ENCODE data around the gene IKZF4.

DNA sequence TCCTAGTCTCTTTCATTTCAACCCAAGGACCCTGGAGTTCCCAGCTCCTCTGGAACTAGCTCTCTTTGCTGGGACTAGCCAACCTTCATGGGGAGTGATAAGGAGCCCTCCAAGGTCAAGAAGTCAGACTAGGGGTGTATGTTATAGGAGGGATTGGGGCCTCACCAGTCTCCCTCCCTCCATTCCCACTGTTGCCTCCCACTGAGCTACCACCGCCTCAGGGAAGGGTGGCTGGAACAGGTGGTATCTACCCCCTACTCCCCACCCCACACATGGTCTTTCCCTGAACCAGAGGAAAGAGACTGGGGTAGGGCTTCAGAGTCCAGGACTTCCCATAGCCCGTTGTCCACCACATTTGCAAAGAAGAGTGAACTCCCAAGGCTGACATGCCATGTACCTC lies 61.5 kb downstream of the IKZF4 start:
- TF ChIP-seq HDGF (IDR thresholded peaks at IDR 0.05), result no peak
- TF ChIP-seq, protein P1, sequence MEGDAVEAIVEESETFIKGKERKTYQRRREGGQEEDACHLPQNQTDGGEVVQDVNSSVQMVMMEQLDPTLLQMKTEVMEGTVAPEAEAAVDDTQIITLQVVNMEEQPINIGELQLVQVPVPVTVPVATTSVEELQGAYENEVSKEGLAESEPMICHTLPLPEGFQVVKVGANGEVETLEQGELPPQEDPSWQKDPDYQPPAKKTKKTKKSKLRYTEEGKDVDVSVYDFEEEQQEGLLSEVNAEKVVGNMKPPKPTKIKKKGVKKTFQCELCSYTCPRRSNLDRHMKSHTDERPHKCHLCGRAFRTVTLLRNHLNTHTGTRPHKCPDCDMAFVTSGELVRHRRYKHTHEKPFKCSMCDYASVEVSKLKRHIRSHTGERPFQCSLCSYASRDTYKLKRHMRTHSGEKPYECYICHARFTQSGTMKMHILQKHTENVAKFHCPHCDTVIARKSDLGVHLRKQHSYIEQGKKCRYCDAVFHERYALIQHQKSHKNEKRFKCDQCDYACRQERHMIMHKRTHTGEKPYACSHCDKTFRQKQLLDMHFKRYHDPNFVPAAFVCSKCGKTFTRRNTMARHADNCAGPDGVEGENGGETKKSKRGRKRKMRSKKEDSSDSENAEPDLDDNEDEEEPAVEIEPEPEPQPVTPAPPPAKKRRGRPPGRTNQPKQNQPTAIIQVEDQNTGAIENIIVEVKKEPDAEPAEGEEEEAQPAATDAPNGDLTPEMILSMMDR (IDR thresholded peaks at IDR 0.05 in 2 of 3, conservative IDR thresholded peaks at IDR 0.05 in 1 of 3; ENCODE audit: control insufficient read depth in 2 of 3, extremely low read depth in 1 of 3, insufficient read depth in 1 of 3, low read depth in 3 of 3, low read length in 3 of 3), result no peak
- TF ChIP-seq POLR2A (IDR thresholded peaks at IDR 0.05; ENCODE audit: low read depth, low read length), result no peak
- no peak for TF ChIP-seq CREB1 (IDR thresholded peaks at IDR 0.05; ENCODE audit: low read depth)
- TF ChIP-seq, protein P2, sequence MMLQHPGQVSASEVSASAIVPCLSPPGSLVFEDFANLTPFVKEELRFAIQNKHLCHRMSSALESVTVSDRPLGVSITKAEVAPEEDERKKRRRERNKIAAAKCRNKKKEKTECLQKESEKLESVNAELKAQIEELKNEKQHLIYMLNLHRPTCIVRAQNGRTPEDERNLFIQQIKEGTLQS (IDR thresholded peaks at IDR 0.05; ENCODE audit: borderline replicate concordance, extremely low read depth, low read depth, low read length), result no peak
- TF ChIP-seq, protein P3, sequence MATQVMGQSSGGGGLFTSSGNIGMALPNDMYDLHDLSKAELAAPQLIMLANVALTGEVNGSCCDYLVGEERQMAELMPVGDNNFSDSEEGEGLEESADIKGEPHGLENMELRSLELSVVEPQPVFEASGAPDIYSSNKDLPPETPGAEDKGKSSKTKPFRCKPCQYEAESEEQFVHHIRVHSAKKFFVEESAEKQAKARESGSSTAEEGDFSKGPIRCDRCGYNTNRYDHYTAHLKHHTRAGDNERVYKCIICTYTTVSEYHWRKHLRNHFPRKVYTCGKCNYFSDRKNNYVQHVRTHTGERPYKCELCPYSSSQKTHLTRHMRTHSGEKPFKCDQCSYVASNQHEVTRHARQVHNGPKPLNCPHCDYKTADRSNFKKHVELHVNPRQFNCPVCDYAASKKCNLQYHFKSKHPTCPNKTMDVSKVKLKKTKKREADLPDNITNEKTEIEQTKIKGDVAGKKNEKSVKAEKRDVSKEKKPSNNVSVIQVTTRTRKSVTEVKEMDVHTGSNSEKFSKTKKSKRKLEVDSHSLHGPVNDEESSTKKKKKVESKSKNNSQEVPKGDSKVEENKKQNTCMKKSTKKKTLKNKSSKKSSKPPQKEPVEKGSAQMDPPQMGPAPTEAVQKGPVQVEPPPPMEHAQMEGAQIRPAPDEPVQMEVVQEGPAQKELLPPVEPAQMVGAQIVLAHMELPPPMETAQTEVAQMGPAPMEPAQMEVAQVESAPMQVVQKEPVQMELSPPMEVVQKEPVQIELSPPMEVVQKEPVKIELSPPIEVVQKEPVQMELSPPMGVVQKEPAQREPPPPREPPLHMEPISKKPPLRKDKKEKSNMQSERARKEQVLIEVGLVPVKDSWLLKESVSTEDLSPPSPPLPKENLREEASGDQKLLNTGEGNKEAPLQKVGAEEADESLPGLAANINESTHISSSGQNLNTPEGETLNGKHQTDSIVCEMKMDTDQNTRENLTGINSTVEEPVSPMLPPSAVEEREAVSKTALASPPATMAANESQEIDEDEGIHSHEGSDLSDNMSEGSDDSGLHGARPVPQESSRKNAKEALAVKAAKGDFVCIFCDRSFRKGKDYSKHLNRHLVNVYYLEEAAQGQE (IDR thresholded peaks at IDR 0.05; ENCODE audit: low read depth, low read length), result no peak
- TF ChIP-seq, protein P4, sequence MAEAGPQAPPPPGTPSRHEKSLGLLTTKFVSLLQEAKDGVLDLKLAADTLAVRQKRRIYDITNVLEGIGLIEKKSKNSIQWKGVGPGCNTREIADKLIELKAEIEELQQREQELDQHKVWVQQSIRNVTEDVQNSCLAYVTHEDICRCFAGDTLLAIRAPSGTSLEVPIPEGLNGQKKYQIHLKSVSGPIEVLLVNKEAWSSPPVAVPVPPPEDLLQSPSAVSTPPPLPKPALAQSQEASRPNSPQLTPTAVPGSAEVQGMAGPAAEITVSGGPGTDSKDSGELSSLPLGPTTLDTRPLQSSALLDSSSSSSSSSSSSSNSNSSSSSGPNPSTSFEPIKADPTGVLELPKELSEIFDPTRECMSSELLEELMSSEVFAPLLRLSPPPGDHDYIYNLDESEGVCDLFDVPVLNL (IDR thresholded peaks at IDR 0.05; ENCODE audit: low read depth, low read length), result no peak
- TF ChIP-seq MYC (IDR thresholded peaks at IDR 0.05; ENCODE audit: insufficient read depth, insufficient read length, insufficient replicate concordance, low read length, severe bottlenecking), result no peak
- no peak for TF ChIP-seq FOS (IDR thresholded peaks at IDR 0.05; ENCODE audit: borderline replicate concordance, extremely low read depth, insufficient read length)
- TF ChIP-seq POLR2AphosphoS5 (IDR thresholded peaks at IDR 0.05; ENCODE audit: low read length), result no peak

Data from GM12878 (cell line).